ENCODE data around the gene HNF4A. TPM values are rescaled to one million over a fixed set of nuclear protein-coding genes. Genes with fewer than 3 reads are reported as not detected.

HNF4A gene
- total RNA-seq, 4 donors from 2014 or later: not detected

- no peak for TF ChIP-seq CTCF (IDR thresholded peaks at IDR 0.05; ENCODE audit: low read depth)
Measured at GRCh38 chr20:44336086-44336485, 19.4 kb upstream of the HNF4A start.

- no peak for TF ChIP-seq CTCF (IDR thresholded peaks at IDR 0.05; ENCODE audit: low read depth)
Measured at GRCh38 chr20:44336725-44337380, 18.6 kb upstream of the HNF4A start, which contains the start of gene R3HDML. R3HDML (plus strand) TSS chr20:44337043; CDS start chr20:44337158, 115 bp downstream.

GRCh38 chr20:44342248-44342647, 13.3 kb upstream of the HNF4A start:
- TF ChIP-seq CTCF (IDR thresholded peaks at IDR 0.05; ENCODE audit: low read depth): no peak

GRCh38 chr20:44343162-44343675, 12.3 kb upstream of the HNF4A start:
- TF ChIP-seq CTCF (IDR thresholded peaks at IDR 0.05; ENCODE audit: low read depth): no peak

- TF ChIP-seq CTCF (IDR thresholded peaks at IDR 0.05; ENCODE audit: low read depth): no peak
Measured at GRCh38 chr20:44344723-44345122, 10.8 kb upstream of the HNF4A start.

- no peak for TF ChIP-seq CTCF (IDR thresholded peaks at IDR 0.05; ENCODE audit: low read depth)
Measured at GRCh38 chr20:44345147-44345546, 10.4 kb upstream of the HNF4A start.

GRCh38 chr20:44348168-44348659, 7.3 kb upstream of the HNF4A start:
- no peak for TF ChIP-seq CTCF (IDR thresholded peaks at IDR 0.05; ENCODE audit: low read depth)

All from subcutaneous adipose tissue (tissue), 4 donors.